Panc1 (cell line): ENCODE measurements around the gene IFITM2. TPM values are rescaled to one million over a fixed set of nuclear protein-coding genes. Genes with fewer than 3 reads are reported as not detected.

ENCODE experiments used
- ATAC-seq: fragments of 200-7000 bp; cut with Tn5 transposase; 2 replicates; pipeline ENCODE4 v1.9.1; 2020; ENCODE audit warnings: mild to moderate bottlenecking, moderate library complexity
- BruUV-seq: library from RNA; stranded (reverse); fragments of 400-500 nt; replicated peaks from 2 replicates; lab custom pipeline; 2021; lab: Mats Ljungman, UMichigan
- CTCF ChIA-PET: fragments of 300-600 bp; sonication (Branson Sonifier 250); formaldehyde crosslinking; loops from one replicate; lab custom pipeline; 2022; ENCODE audit warnings: antibody characterized with exemption; lab: Charles Lee
- POLR2A ChIA-PET: fragments of 300-600 bp; sonication (Branson Sonifier 250); formaldehyde crosslinking; loops from one replicate; lab custom pipeline; 2022; ENCODE audit warnings: antibody characterized with exemption; lab: Charles Lee
- DNase-seq: peaks from one replicate; pipeline ENCODE4 v3.0.0-alpha.2; 2010; ENCODE audit warnings: low read depth, low spot score
- H3K27ac ChIP-seq: 2 replicates; pipeline ENCODE4 v1.5.1; 2011; ENCODE audit warnings: mild to moderate bottlenecking, low read length, inconsistent platforms
- H3K27me3 ChIP-seq: fragments of 200-500 bp; sonication (Bioruptor generic); 2 replicates; pipeline ENCODE4 v1.6.0; 2014; ENCODE audit warnings: low read length, inconsistent platforms; ENCODE audit not compliant: control insufficient read depth, insufficient read depth
- H3K36me3 ChIP-seq: fragments of 200-500 bp; sonication (Bioruptor generic); 2 replicates; pipeline ENCODE4 v1.5.1; 2014; ENCODE audit warnings: inconsistent platforms, mild to moderate bottlenecking, low read length, moderate library complexity; ENCODE audit not compliant: control insufficient read depth, insufficient read depth
- H3K4me1 ChIP-seq: 2 replicates; pipeline ENCODE4 v1.5.1; 2011; ENCODE audit warnings: inconsistent platforms, mild to moderate bottlenecking, low read length, moderate library complexity; ENCODE audit not compliant: control insufficient read depth, insufficient read depth
- H3K4me3 ChIP-seq, 2 experiments: 2 replicates each; pipeline ENCODE4 v1.5.1; 2011 to 2012; ENCODE audit warnings: low read depth in 2 of 2, low read length in 2 of 2, mild to moderate bottlenecking in 2 of 2, inconsistent platforms in 1 of 2, moderate library complexity in 1 of 2
- H3K9me3 ChIP-seq: fragments of 200-500 bp; sonication (Bioruptor generic); 2 replicates; pipeline ENCODE4 v1.5.1; 2014; ENCODE audit warnings: low read depth, mild to moderate bottlenecking, inconsistent platforms, low read length, moderate library complexity; ENCODE audit not compliant: control insufficient read depth, insufficient read depth
- POLR2AphosphoS5 ChIP-seq: IDR thresholded peaks from 2 replicates; pipeline ENCODE4 v1.6.1; 2012; ENCODE audit warnings: mild to moderate bottlenecking, low read depth, low read length, moderate library complexity
- SIN3A ChIP-seq: IDR thresholded peaks from 2 replicates; pipeline ENCODE4 v1.6.1; 2012; ENCODE audit warnings: low read depth, mild to moderate bottlenecking, low read length, moderate library complexity, borderline replicate concordance; ENCODE audit not compliant: insufficient read depth
- TCF7L2 ChIP-seq: IDR thresholded peaks from 2 replicates; pipeline ENCODE4 v1.6.1; 2011; ENCODE audit warnings: mild to moderate bottlenecking, low read depth, low read length, inconsistent platforms
- in situ Hi-C: cut with HindIII; loops from 2 replicates; pipeline ENCODE4 v1.10.0; 2016; ENCODE audit warnings: low sequenced_read_pairs, low pct_unique_long_range_greater_than_20kb
- intact Hi-C: fragments of 100-400 bp; cut with micrococcal nuclease; formaldehyde crosslinking; loops from one replicate; pipeline ENCODE4 v1.10.0; 2022; ENCODE audit not compliant: unreplicated experiment
- total RNA-seq: library from RNA; stranded (reverse); gene quantifications from one replicate; pipeline ENCODE4 v1.2.1, GENCODE V29; 2021; ENCODE audit not compliant: unreplicated experiment
- TF ChIP-seq, protein P1 (sequence below): fragments of 450-650 bp; IDR thresholded peaks from 2 replicates; pipeline ENCODE4 v1.5.1; 2017; ENCODE audit warnings: mild to moderate bottlenecking
- TF ChIP-seq, protein P2 (sequence below), 2 experiments: IDR thresholded peaks; 2 replicates each; pipeline ENCODE4 v1.6.1; 2011 to 2012; ENCODE audit warnings: low read depth in 2 of 2, control low read depth in 1 of 2, low read length in 1 of 2, mild to moderate bottlenecking in 1 of 2, moderate library complexity in 1 of 2; ENCODE audit not compliant: insufficient read depth in 1 of 2

IFITM2 gene
- total RNA-seq, 1 experiment from 2014 or later, result 183 TPM

DNA sequence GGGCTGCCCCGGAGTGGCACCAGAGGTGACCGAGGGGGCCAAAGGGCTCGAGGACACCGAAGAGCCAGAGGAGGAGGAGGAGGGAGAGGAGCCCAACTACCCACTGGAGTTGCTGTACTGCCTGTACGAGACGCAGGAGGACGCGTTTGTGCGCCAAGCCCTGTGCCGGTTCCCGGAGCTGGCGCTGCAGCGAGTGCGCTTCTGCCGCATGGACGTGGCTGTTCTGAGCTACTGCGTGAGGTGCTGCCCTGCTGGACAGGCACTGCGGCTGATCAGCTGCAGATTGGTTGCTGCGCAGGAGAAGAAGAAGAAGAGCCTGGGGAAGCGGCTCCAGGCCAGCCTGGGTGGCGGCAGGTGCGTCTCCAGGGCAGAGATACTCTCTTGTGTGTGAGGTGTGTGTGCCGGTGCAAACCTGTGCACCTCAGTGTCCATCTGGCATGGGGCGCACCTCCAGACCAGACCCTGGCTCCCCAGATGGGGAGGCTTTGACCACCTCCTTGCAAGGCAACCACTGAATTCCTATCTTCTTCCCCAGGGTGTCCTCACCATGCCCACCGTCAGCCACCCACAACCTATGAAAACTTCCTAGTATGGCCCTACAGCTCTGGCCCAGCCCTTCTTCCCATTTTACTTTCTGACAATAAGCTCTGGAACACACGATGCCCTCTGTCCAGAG is 26.0 kb upstream of the IFITM2 start:
- no TSS peak for BruUV-seq
- TF ChIP-seq, protein P1, sequence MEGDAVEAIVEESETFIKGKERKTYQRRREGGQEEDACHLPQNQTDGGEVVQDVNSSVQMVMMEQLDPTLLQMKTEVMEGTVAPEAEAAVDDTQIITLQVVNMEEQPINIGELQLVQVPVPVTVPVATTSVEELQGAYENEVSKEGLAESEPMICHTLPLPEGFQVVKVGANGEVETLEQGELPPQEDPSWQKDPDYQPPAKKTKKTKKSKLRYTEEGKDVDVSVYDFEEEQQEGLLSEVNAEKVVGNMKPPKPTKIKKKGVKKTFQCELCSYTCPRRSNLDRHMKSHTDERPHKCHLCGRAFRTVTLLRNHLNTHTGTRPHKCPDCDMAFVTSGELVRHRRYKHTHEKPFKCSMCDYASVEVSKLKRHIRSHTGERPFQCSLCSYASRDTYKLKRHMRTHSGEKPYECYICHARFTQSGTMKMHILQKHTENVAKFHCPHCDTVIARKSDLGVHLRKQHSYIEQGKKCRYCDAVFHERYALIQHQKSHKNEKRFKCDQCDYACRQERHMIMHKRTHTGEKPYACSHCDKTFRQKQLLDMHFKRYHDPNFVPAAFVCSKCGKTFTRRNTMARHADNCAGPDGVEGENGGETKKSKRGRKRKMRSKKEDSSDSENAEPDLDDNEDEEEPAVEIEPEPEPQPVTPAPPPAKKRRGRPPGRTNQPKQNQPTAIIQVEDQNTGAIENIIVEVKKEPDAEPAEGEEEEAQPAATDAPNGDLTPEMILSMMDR, result no peak
- no peak for TF ChIP-seq TCF7L2
- TF ChIP-seq, protein P2, sequence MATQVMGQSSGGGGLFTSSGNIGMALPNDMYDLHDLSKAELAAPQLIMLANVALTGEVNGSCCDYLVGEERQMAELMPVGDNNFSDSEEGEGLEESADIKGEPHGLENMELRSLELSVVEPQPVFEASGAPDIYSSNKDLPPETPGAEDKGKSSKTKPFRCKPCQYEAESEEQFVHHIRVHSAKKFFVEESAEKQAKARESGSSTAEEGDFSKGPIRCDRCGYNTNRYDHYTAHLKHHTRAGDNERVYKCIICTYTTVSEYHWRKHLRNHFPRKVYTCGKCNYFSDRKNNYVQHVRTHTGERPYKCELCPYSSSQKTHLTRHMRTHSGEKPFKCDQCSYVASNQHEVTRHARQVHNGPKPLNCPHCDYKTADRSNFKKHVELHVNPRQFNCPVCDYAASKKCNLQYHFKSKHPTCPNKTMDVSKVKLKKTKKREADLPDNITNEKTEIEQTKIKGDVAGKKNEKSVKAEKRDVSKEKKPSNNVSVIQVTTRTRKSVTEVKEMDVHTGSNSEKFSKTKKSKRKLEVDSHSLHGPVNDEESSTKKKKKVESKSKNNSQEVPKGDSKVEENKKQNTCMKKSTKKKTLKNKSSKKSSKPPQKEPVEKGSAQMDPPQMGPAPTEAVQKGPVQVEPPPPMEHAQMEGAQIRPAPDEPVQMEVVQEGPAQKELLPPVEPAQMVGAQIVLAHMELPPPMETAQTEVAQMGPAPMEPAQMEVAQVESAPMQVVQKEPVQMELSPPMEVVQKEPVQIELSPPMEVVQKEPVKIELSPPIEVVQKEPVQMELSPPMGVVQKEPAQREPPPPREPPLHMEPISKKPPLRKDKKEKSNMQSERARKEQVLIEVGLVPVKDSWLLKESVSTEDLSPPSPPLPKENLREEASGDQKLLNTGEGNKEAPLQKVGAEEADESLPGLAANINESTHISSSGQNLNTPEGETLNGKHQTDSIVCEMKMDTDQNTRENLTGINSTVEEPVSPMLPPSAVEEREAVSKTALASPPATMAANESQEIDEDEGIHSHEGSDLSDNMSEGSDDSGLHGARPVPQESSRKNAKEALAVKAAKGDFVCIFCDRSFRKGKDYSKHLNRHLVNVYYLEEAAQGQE (IDR thresholded peaks at IDR 0.05; ENCODE audit: insufficient read depth in 1 of 2, low read depth in 2 of 2, low read length in 1 of 2), result no peak
- no peak for TF ChIP-seq SIN3A
- TF ChIP-seq POLR2AphosphoS5, result no peak
- Histone ChIP-seq H3K27ac (no peak overlapping the region), H3K9me3 (no peaks in the 10 kb centered on the region), H3K4me3 (no peak overlapping the region), H3K4me1 (peaks cover 12% of the 10 kb centered on the region; the same call in 1 of the 2 replicates), H3K36me3 (no peaks in the 10 kb centered on the region), H3K27me3 (peaks cover 3% of the 10 kb centered on the region)
- CTCF ChIA-PET, result interaction anchor here (0.6 kb wide), 1 partner anchor 20 kb away, joined by 11 read pairs; no protein-coding TSS in a partner anchor
- DNase-seq (no peak), ATAC-seq (no peak)
- POLR2A ChIA-PET, result no interaction called here
- in situ Hi-C loops (no loop called here), intact Hi-C loops (no loop called here)

DNA sequence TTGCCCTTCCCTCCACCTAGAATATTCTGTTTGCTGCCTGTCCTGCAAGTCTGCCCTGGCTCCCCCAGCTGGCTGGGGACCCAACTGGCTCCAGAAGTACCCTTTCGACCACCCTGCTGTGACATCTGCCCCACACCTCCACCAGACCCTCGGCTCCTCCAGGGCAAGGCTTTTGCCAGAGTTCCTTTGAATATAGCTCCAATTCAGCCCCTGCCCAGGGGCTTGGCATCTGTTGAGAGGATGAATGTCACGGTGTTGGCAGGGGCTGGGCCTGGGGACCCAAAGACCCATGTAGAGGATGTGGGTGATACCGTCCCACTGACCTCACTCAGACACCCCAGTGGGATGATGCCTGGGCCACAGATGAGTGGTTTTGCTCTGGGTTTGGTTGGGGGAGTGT is 25.4 kb upstream of the IFITM2 start:
- Histone ChIP-seq H3K4me3 (no peak overlapping the region), H3K27me3 (peaks cover 3% of the 10 kb centered on the region), H3K4me1 (peaks cover 12% of the 10 kb centered on the region; the same call in 1 of the 2 replicates), H3K9me3 (no peaks in the 10 kb centered on the region), H3K36me3 (no peaks in the 10 kb centered on the region), H3K27ac (no peak overlapping the region)
- POLR2A ChIA-PET, result no interaction called here
- ATAC-seq (no peak), DNase-seq (no peak)
- in situ Hi-C loops, result no loop called here
- no TSS peak for BruUV-seq
- CTCF ChIA-PET, result no interaction called here
- intact Hi-C loops, result no loop called here
- TF ChIP-seq, protein P1, result no peak
- TF ChIP-seq SIN3A, result no peak
- TF ChIP-seq, protein P2 (IDR thresholded peaks at IDR 0.05; ENCODE audit: insufficient read depth in 1 of 2, low read depth in 2 of 2, low read length in 1 of 2), result no peak
- TF ChIP-seq POLR2AphosphoS5, result no peak
- no peak for TF ChIP-seq TCF7L2
